ENCODE data around the gene CAMK2N1.

CAMK2N1 gene

DNA sequence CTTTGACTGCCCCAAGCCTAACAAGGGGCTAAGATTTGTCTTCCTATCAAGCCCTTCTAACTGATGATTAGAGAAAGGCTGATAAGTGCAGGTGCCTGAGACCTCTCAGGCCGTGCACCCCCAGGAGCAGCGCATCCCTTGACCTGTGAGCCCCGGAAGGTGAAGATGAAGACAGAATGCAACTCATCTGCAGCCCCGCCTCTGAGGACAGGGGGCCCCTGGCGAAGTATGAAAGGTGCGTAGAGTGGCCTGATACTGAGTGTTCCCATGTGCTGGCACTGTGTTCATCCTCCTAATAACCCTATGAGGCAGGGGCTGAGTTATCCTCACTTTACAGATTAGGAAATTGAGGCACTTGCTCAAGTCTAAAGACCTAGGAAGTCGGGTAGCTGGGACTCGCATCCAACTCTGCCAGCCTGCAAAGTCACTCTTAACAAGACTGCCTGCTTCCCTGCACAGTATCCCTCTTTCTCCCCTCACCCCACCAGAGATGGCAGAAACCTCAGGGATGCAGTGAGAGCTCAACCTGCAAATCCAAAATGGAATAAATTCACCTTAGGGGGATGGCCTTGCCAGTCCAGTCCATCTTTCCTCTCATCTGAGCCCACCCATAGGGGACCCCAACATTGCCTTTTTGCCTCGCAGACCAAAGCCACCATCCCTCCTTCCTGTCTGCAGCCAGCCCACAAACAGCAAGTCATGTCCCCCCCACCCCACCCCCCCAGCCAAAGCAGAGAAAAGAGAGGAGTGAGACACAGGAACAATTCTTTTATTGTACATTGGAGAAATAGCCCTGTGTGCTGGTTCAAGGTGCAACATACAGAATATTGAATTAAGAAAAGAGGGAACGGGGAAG, 4.1 kb downstream of the CAMK2N1 start:
- no peak overlapping the region for H3K4me3 ChIP-seq (ENCODE audit: low read length)
- no peak for DNase-seq (ENCODE audit: low read depth)
- TF ChIP-seq, protein P1, sequence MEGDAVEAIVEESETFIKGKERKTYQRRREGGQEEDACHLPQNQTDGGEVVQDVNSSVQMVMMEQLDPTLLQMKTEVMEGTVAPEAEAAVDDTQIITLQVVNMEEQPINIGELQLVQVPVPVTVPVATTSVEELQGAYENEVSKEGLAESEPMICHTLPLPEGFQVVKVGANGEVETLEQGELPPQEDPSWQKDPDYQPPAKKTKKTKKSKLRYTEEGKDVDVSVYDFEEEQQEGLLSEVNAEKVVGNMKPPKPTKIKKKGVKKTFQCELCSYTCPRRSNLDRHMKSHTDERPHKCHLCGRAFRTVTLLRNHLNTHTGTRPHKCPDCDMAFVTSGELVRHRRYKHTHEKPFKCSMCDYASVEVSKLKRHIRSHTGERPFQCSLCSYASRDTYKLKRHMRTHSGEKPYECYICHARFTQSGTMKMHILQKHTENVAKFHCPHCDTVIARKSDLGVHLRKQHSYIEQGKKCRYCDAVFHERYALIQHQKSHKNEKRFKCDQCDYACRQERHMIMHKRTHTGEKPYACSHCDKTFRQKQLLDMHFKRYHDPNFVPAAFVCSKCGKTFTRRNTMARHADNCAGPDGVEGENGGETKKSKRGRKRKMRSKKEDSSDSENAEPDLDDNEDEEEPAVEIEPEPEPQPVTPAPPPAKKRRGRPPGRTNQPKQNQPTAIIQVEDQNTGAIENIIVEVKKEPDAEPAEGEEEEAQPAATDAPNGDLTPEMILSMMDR (conservative IDR thresholded peaks at IDR 0.05; ENCODE audit: low read length) = no peak

DNA sequence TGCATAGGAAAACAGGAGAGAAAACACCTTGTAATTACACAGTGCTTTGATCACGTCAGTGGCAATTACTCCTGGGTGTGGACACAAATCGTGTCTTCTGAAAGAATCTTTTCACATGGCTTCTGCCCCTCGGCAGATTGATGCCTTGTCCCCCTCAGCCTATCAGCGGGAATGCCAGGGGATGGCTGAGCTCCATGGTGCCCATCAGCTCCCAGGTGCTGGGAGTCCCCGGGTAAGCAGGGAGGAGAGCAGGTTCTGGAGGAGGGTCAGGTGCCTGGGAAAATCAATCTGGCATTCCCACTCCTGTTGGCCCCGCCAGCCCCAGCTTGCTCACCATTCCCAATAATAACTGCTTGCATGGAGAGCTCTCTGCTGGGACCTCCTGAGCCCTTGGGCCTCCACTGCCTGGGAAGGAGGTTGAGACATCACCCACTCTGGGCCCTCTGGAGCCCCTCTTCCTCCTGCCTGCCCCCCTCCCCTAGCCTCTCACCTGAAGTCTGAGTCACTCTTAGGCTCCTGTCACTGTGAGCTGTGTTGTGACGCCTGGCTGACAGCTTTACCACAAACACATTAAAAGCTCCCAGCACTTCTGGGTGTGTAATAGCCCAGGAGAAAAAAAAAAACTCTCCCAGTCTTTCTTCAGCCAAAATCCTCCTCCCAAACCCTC, 4.9 kb downstream of the CAMK2N1 start:
- H3K4me3 ChIP-seq (ENCODE audit: low read length) = no peak overlapping the region
- no peak for DNase-seq (ENCODE audit: low read depth)
- TF ChIP-seq, protein P1 (conservative IDR thresholded peaks at IDR 0.05; ENCODE audit: low read length) = no peak

DNA sequence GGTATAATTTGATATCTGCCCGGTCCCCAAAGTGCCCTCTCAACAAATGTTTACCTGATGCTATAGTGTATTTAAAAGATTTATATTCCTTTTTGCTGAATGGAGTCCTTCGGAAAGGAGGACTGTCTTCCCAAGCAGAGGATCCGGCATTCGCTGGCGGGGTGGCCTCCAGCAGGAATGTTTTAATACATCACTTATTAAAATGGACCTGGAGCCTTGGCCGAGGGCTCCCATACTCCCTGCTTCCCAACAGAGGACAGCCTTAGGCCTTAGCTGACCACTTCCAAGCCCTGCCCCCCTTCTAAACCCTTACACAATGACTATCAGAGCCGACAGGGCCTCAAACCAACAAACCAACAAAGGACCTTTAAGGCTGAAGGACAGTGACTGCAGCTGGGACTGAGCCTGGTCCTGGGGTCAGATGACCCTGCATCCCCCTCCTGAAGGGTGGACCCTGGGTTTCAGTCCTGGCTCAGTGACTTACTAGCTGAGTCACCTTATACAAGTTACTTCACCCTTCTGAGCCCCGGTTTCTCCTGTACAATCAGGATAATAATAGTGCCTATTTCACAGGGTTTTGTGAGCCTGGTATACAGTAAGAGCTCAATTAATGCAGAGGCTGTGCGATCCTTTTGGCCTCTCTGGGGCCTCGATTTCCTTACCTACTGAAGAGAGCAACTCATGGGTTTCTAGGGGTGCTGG, 5.6 kb downstream of the CAMK2N1 start:
- TF ChIP-seq, protein P1 (conservative IDR thresholded peaks at IDR 0.05; ENCODE audit: low read length) = no peak
- DNase-seq (ENCODE audit: low read depth) = no peak
- H3K4me3 ChIP-seq (ENCODE audit: low read length) = no peak overlapping the region

DNA sequence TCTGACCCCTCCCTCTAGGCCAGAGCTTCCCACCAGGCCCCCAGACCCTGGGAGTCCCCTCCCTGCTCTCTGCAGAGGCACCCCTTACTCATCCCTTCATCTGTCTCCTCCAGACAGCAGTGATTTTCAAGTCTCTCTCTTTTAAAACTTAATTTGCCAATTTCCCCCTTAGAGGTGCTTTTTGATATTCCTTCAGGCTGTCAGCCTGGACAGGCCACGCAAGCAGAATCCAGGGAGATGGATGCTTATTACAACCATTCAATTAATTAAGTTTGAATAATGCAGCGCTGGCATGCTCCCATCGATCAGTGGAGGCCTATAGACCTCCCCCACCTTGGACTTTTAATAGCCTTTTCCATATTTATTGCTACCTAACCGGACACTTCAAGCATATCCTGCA, 6.2 kb downstream of the CAMK2N1 start:
- H3K4me3 ChIP-seq (ENCODE audit: low read length) = no peak overlapping the region
- TF ChIP-seq, protein P1 (conservative IDR thresholded peaks at IDR 0.05; ENCODE audit: low read length) = no peak

DNA sequence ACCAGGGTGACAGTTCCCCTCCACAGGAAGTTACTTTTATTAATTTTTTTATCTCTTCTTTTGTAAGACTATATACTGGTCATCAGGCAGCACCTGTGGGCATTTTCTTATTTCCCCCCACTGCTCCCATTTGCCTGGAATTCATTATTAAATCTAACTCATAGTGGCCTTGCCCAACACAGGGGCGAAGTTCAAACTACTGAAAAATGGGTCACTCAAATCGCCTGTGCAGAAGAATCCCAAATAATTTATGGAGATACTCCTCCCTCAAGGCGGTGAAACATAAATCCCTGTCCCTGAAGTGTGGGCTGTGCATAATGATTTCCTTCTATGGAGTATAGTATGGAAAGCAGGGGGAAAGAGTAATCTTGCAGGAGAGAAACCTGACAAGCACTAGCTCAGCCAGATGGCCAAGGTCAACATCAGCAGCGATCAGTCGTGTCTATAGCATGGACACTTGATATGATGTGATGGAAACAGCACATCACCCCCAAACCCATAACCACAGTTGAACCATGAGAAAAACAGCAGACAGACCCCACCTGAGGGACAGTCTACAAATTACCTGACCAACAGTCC, 7.9 kb downstream of the CAMK2N1 start:
- TF ChIP-seq, protein P1 (conservative IDR thresholded peaks at IDR 0.05; ENCODE audit: low read length) = no peak
- H3K4me3 ChIP-seq (ENCODE audit: low read length) = no peak overlapping the region
- no peak for DNase-seq (ENCODE audit: low read depth)

More for the DNA sequence above, 6.2 kb downstream of the CAMK2N1 start:
- no peak for DNase-seq (ENCODE audit: low read depth)

DNA sequence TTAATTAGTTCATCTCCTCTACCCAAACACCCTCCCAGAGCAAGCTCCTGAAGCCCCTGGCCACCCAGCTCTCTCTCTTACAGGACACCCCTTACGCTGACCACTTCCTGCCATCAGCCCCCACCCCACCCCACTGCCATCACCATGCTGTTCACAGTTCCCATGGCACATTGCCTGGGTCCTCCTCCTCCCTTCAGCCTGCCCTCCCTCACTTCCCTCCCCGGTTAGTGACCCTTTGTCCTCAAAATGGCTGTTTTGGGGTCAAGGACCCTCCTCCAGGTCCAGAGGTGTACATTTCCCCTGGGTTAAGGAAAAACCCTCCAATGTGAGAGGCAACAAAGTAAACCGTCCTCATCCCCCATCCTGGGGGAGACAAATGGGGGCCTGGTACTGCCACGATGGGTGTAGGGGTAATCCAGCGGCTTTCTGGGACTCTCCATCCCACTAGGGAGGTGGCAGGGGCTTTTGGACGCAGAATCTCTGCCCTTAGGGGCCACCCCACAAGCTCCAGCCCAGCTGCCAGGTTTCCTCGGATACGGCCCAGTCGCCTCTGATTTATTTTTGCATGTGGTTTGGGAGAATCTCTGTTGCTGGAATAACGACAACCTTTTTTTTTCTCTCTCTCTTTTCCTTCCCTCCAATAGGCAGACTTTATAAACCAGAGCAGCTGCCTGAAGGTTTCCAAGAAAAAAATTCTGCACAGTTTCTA, 8.5 kb downstream of the CAMK2N1 start:
- DNase-seq (ENCODE audit: low read depth) = peak; percentile 75
- no peak overlapping the region for H3K4me3 ChIP-seq (ENCODE audit: low read length)
- TF ChIP-seq, protein P1 (conservative IDR thresholded peaks at IDR 0.05; ENCODE audit: low read length) = no peak
